Measurements from ENCODE around the gene RFC3. TPM values are rescaled to one million over a fixed set of nuclear protein-coding genes. Genes with fewer than 3 reads are reported as not detected.

RFC3 gene, protein sequence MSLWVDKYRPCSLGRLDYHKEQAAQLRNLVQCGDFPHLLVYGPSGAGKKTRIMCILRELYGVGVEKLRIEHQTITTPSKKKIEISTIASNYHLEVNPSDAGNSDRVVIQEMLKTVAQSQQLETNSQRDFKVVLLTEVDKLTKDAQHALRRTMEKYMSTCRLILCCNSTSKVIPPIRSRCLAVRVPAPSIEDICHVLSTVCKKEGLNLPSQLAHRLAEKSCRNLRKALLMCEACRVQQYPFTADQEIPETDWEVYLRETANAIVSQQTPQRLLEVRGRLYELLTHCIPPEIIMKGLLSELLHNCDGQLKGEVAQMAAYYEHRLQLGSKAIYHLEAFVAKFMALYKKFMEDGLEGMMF
- total RNA-seq = 23.2 and 27.2 TPM in 2 replicates

DNA sequence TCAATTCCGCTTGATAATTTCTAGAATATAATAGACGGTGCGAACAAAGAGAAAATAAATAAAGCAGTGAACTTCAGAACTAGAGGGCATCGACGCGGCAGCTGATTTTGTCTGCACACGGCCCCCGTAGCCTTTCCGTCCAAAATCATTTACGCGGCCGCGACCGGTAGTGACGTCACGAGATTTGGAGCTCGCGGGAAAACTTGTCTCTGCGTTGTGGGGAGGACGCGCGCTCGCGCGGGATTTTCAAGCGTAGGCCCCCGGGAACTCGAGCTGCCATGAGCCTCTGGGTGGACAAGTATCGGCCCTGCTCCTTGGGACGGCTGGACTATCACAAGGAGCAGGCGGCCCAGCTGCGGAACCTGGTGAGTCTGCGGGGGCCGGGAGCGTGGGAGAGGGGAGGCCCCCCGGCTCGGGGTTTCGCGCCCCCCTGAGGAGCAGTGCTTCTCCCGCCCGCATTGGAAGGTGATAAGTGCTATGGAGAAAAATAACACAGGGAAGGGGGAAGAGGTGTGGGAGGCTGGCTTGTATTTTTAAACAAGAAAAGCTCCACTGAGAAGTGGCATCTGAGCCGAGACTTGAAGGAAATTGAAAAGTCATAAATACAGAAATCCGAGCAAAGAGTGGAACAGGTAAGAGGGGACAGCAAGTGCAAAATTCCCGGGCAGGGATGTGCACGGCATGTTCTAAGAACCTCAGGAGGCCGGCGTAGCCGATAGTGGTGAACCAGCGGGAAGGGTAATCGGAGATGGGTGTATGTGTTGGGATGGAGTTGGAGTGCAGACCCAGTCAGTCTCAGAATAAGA lies at the start of gene RFC3:
RFC3 (plus strand) TSS at position 249 of the 806 bp plus-strand sequence; CDS start at position 279, 30 bp downstream.

All from bronchus fibroblast of lung (primary cell).